GM12873 (cell line): ENCODE data around the gene OR2B6.

Experiments
- TF ChIP-seq, protein P1 (sequence below): IDR thresholded peaks from 2 replicates; pipeline ENCODE4 v1.5.1; 2012; ENCODE audit warnings: low read depth, mild to moderate bottlenecking, moderate library complexity, low read length, control low read depth; ENCODE audit not compliant: insufficient read depth; ENCODE audit errors: missing control alignments

OR2B6 gene

GRCh38 chr6:28005975-28006374, 48.9 kb downstream of the OR2B6 start:
- TF ChIP-seq, protein P1, sequence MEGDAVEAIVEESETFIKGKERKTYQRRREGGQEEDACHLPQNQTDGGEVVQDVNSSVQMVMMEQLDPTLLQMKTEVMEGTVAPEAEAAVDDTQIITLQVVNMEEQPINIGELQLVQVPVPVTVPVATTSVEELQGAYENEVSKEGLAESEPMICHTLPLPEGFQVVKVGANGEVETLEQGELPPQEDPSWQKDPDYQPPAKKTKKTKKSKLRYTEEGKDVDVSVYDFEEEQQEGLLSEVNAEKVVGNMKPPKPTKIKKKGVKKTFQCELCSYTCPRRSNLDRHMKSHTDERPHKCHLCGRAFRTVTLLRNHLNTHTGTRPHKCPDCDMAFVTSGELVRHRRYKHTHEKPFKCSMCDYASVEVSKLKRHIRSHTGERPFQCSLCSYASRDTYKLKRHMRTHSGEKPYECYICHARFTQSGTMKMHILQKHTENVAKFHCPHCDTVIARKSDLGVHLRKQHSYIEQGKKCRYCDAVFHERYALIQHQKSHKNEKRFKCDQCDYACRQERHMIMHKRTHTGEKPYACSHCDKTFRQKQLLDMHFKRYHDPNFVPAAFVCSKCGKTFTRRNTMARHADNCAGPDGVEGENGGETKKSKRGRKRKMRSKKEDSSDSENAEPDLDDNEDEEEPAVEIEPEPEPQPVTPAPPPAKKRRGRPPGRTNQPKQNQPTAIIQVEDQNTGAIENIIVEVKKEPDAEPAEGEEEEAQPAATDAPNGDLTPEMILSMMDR = no peak
